ENCODE data around the gene R3HDM4. TPM values are rescaled to one million over a fixed set of nuclear protein-coding genes. Genes with fewer than 3 reads are reported as not detected.

R3HDM4 gene
- total and polyA plus RNA-seq, 4 donors, result 31.6 to 139 (median 77.7) TPM

DNA sequence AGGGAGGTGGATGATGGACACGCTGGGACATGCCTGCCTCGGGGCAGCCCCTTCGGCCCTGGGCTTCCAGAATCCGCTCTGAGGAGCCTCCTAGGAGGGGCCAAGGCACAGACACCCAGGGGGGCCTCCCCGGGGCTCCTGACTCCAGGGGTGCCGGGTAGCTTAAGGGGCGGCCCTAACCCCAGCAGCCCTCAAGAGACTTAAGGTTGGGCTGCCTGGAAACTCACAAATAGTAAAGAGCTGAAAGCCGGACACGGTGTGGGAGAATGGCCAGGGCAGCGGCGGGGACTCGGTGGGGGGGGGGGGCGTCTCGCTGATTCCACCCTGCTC, 20.5 kb upstream of the R3HDM4 start:
- H3K4me3 ChIP-seq, result no peak overlapping the region
- ATAC-seq (ENCODE audit: insufficient read depth, low FRiP score) (no peak), DNase-seq (no peak)
- 69 to 77% methylated on average over 14 of the region's 14 CpGs for WGBS, 2 donors
- no peaks in the 10 kb centered on the region for H3K9me3 ChIP-seq (ENCODE audit: control insufficient read depth in 4 of 4, insufficient read depth in 3 of 4, low read length in 3 of 4)
- no peak overlapping the region for H3K9ac ChIP-seq (ENCODE audit: insufficient read depth in 1 of 2, low read length in 2 of 2)
- peaks cover 0 to 12% (median 8%) of the 10 kb centered on the region in 4 donors for H3K36me3 ChIP-seq (ENCODE audit: control insufficient read depth in 4 of 4, insufficient read depth in 4 of 4, low read length in 4 of 4)
- H3K27me3 ChIP-seq (ENCODE audit: control insufficient read depth in 3 of 3, insufficient read depth in 3 of 3, low read length in 2 of 3), result no peaks in the 10 kb centered on the region
- H3K27ac ChIP-seq (ENCODE audit: low read depth in 1 of 2, low read length in 1 of 2), result peak overlapping the region in 1 of 2 donors; percentile 71
- TF ChIP-seq, protein P1, sequence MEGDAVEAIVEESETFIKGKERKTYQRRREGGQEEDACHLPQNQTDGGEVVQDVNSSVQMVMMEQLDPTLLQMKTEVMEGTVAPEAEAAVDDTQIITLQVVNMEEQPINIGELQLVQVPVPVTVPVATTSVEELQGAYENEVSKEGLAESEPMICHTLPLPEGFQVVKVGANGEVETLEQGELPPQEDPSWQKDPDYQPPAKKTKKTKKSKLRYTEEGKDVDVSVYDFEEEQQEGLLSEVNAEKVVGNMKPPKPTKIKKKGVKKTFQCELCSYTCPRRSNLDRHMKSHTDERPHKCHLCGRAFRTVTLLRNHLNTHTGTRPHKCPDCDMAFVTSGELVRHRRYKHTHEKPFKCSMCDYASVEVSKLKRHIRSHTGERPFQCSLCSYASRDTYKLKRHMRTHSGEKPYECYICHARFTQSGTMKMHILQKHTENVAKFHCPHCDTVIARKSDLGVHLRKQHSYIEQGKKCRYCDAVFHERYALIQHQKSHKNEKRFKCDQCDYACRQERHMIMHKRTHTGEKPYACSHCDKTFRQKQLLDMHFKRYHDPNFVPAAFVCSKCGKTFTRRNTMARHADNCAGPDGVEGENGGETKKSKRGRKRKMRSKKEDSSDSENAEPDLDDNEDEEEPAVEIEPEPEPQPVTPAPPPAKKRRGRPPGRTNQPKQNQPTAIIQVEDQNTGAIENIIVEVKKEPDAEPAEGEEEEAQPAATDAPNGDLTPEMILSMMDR (IDR thresholded peaks at IDR 0.05; ENCODE audit: control extremely low read depth, extremely low read depth), result no peak
- peaks cover 7 to 39% (median 25%) of the 10 kb centered on the region in 5 donors for H3K4me1 ChIP-seq (ENCODE audit: control insufficient read depth in 5 of 5, insufficient read depth in 5 of 5, low read length in 5 of 5)

DNA sequence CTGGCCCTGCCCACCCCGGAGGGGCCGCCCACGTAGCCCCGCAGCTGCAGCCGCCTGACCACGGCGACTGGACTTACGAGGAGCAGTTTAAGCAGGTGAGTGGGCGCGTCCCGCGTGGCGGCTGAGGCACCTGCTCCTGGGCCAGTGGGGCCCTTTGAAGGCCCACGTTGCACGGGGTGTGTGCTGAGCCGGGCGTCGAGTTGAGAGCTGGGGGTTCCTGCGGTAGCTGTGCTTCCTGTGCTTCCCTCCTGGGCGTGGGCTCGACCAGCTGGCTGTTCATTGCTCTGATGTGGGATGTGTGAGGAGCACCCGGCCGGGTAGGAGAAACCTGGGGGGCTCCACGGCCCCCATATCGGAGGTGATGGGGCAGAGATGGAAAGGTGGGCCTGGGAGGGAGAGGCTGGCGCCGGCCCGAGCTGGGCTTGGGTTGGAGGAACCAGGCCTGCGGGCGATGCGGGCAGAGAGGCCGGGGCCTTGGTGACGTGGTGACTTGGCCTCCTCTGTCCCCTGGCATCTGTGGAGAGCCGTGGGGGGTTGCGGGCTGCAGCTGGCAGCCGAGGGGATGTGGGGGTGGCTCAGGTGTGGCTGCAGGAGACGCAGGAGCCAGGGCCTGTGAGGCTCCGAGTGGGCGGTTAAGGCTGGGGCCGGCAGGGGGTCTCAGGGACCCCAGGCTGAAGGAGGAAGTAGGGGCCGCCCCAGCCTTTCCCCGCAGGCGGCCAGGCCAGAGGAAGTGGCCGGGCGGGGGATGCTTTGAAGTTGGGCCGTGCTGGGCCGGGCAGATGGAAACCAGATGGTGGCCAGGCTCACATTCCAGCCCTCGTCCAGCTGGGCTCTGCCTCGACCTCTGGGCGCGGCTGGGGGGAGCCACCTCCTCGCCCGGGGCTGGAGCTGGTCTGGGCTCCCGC, 19.9 kb upstream of the R3HDM4 start:
- Histone ChIP-seq H3K4me3 (no peak overlapping the region), H3K27me3 (ENCODE audit: control insufficient read depth in 3 of 3, insufficient read depth in 3 of 3, low read length in 2 of 3) (no peaks in the 10 kb centered on the region), H3K4me1 (ENCODE audit: control insufficient read depth in 5 of 5, insufficient read depth in 5 of 5, low read length in 5 of 5) (peaks cover 7 to 40% (median 25%) of the 10 kb centered on the region in 5 donors), H3K9ac (ENCODE audit: insufficient read depth in 1 of 2, low read length in 2 of 2) (no peak overlapping the region), H3K9me3 (ENCODE audit: control insufficient read depth in 4 of 4, insufficient read depth in 3 of 4, low read length in 3 of 4) (no peaks in the 10 kb centered on the region), H3K36me3 (ENCODE audit: control insufficient read depth in 4 of 4, insufficient read depth in 4 of 4, low read length in 4 of 4) (peaks cover 0 to 12% (median 8%) of the 10 kb centered on the region in 4 donors), H3K27ac (ENCODE audit: low read depth in 1 of 2, low read length in 1 of 2) (peak overlapping the region in 1 of 2 donors; percentile 71)
- 22 to 40% methylated on average over 54 of the region's 54 CpGs for WGBS, 2 donors
- TF ChIP-seq, protein P1 (IDR thresholded peaks at IDR 0.05; ENCODE audit: control extremely low read depth, extremely low read depth), result no peak
- DNase-seq, result peak; percentile 93 to 95 (median 93)
- ATAC-seq (ENCODE audit: insufficient read depth, low FRiP score), result peak; percentile 22

DNA sequence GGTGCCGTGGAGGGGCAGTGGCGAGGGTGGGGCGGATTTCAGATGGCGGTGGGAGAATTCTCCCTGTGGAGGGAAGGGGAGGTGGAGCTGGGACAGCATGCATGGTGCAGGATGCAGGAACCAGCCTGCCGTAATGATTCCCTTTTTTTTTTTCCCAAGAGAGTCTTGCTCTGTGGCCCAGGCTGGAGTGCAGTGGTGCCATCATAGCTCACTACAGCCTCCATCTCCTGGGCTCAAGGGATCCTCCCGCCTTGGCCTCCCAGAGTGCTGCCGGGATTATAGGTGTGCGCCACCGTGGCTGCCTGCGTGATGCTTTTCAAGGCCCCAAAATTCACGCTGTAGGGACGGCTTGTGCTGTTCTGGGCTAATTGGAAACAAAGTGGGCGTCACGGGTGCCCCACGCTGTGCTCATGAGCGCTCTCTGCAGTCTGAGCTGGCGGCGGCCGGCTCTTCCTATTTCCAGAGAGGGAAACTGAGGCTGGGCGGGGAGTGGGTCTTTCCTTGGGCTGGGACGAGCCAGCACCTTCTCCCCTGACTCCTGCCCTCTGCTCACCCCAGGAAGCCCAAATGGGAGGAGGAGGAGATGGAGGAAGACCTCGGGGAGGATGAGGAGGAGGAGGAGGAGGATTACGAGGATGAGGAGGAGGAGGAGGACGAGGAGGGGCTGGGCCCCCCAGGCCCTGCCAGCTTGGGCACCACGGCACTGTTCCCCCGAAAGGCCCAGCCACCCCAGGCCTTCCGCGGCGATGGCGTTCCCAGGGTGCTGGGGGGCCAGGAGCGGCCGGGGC, 19.0 kb upstream of the R3HDM4 start:
- Histone ChIP-seq H3K27me3 (ENCODE audit: control insufficient read depth in 3 of 3, insufficient read depth in 3 of 3, low read length in 2 of 3) (no peaks in the 10 kb centered on the region), H3K4me1 (ENCODE audit: control insufficient read depth in 5 of 5, insufficient read depth in 5 of 5, low read length in 5 of 5) (peaks cover 7 to 42% (median 25%) of the 10 kb centered on the region in 5 donors), H3K9me3 (ENCODE audit: control insufficient read depth in 4 of 4, insufficient read depth in 3 of 4, low read length in 3 of 4) (no peaks in the 10 kb centered on the region), H3K9ac (ENCODE audit: insufficient read depth in 1 of 2, low read length in 2 of 2) (no peak overlapping the region), H3K36me3 (ENCODE audit: control insufficient read depth in 4 of 4, insufficient read depth in 4 of 4, low read length in 4 of 4) (peaks cover 0 to 12% (median 4%) of the 10 kb centered on the region in 4 donors), H3K4me3 (no peak overlapping the region), H3K27ac (ENCODE audit: low read depth in 1 of 2, low read length in 1 of 2) (peak overlapping the region in 1 of 2 donors; percentile 71)
- DNase-seq (no peak), ATAC-seq (ENCODE audit: insufficient read depth, low FRiP score) (no peak)
- 85 to 86% methylated on average over 26 to 32 of the region's 32 CpGs for WGBS, 2 donors
- TF ChIP-seq, protein P1 (IDR thresholded peaks at IDR 0.05; ENCODE audit: control extremely low read depth, extremely low read depth), result no peak
